HG03432 (cell line): ENCODE data around the gene IRF5.
"Not testable (repeated sequence)": the region's sequence is repeated elsewhere in the genome, so short reads cannot be mapped to it uniquely, and the experiment has no call there.

Source experiments
- ATAC-seq: cut with Tn5 transposase; IDR thresholded peaks from one replicate; pipeline ENCODE4 v1.9.1; 2021; ENCODE audit warnings: mild to moderate bottlenecking, moderate library complexity; ENCODE audit not compliant: unreplicated experiment

The IRF5 gene

DNA sequence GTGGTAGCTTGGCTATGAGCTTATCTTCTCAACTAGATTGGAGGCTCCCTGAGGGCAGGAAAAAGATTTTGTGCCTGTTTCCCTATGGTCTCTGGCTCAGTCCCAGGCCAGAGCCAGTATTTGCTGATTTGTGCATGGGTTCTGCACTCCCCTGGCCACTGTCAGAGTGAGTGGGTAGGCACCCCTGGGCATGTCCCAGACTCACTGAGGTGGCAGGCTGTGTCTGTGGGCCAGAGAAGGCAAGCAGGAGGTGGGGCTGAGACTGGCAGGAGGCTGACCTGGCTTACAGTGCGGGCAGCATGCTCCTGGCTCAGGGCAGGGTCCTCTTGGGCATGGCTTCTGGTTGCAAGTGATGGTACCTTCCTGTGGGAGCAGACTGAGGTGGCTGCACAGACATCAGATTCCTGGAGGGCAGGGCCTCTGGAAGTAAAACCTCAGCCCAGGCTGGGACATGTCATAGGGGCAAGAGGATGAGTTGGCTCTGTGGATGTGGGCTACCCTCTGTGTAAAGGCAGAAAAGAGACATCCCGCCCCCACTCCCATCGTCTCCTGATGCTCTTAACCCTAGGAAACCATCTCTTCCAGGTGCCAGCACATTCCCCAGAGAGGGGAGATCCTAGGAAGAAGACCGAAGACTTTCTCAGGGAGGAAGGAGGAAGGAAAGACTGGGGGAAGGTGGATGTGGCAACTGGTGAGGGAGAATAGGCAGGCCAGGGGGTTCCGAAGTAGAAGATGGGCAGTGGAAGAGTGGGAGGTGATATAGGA is 31.5 kb upstream of the IRF5 start:
- ATAC-seq: no peak

DNA sequence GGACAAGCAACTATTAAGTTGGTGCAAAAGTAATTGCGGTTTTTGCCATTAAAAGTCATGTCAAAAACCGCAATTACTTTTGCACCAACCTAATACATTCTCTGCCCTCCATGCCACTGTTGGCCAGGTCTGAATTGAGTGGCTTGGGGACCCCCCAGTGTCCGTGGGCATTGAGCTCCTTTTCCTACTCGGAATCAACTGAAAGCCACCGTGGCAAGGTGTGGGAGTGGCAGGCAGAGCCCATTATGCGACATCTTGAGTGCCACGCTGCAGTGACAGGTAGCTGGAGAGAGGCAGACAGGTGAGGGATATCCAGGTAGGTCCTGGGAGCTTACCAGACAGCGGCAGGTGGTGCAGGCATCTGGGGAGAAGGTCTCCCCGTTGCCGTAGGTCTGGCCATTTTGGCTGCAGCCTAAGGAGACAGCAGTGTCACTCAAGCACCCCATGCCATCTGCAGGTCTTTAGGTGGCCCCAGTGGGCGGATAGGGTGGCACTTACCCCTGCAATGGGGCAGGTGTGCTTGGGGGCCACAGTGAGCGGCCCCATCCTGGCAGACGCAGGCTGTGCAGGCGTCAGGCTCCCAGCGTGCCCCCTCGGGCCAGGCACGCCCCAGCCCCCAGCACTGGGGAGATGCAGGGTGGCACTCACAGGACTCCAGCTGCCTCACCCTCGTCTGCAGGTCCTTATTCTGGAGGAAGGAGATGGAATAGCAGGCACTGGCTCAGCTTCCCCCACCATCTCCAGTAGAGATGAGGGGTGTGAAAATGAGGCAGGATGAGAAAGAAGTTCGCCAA is 30.8 kb upstream of the IRF5 start:
- no peak for ATAC-seq

DNA sequence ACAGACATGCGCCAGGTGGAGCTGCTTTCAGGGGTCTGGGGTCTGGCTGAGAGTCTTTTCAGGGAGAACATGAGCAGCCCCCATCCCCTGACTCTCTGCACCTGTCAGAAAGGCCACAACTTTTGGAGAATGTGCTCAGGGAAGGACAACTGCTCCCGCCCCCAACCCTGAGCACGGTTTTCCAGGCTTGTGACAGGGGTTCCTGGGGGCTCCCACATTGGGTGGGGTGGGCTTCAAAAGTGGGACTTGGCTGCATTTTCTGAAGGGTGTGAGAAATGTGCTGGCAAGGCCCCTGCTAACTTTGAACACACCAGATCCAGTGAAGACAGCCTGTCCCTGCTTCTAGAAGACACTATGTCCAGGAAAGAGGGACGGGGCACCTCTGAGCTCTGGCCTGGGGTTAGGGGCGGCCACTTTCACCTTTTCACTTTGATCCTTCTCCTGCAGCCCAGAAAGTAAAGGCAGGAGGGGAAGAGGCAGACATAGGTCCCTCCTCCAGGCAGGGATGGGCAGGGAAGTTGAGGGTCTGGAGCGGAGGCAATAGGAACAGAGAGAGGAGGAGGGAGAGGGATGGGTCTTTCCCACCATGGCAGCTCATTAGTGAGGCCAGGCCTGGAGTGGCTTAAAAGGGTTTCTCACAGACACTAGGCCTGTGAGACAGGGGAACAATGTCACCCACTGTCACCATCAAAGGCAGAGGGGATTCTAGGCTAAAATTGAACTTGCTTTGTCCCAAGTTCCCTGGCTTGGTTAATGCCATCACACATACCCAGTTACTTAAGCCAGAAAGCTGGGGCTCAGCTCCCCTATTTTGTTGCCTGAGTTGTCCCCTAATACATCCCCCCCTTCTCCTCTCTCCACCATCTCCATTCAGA is 28.7 kb upstream of the IRF5 start:
- ATAC-seq: no peak

DNA sequence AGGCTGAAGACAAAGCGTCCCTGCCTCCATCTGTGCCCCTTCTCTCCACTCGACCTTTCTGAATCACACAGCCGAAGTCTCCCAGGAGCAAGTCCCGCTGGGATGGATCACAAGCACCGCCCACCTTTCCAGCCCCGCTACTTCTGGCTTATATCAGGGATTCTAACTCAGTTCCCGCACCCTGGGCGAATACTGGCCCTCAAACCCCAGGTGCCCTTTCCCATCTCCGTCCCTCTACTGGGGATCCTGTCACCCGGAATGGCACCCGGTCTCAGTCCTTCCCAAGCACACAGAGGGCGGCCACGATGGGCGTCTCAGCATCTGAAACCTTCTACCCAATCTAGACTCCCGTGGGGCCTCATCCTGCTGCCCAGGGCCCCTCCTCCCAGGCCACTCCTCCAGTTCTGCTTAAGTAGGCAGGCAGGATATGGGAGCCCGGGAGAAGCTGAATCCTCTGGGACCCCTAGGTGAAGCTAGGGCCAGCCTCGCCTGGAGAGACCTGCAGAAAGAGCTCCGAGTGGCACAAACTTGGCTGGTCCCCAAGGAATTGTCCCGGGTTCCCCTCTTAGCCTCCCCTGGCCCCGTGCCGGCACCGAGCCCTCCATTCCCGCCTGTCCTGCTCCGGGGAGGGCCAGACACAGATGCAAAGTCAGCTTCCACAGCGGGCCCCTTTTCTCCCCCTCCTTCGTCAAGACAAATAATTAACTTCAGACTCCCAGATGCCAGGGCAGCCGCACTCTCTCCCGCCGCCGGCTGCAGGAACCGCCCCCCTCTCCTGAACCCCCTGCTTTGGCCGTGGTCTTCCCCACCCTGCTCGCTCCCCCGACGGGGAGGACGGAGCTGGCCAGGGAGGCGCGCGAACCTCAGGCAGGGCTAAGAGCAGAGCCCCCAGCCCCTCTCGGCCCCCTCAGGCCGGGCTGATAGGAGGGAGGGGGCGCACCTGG is 27.8 kb upstream of the IRF5 start:
- ATAC-seq: no peak

GRCh38 chr7:128910569-128910945 is 27.2 kb upstream of the IRF5 start, which contains the start of gene KCP:
TSS of gene KCP (minus strand) at chr7:128910709. CDS start at chr7:128910676, 33 bp downstream.
- no peak for ATAC-seq

GRCh38 chr7:128911423-128912031 is 26.2 kb upstream of the IRF5 start:
- no peak for ATAC-seq

- ATAC-seq: no peak
Observed at GRCh38 chr7:128912281-128912680, 25.4 kb upstream of the IRF5 start.

GRCh38 chr7:128912709-128913495 is 24.8 kb upstream of the IRF5 start:
- ATAC-seq: not testable (repeated sequence)

GRCh38 chr7:128913870-128914565 is 23.7 kb upstream of the IRF5 start:
- no peak for ATAC-seq

DNA sequence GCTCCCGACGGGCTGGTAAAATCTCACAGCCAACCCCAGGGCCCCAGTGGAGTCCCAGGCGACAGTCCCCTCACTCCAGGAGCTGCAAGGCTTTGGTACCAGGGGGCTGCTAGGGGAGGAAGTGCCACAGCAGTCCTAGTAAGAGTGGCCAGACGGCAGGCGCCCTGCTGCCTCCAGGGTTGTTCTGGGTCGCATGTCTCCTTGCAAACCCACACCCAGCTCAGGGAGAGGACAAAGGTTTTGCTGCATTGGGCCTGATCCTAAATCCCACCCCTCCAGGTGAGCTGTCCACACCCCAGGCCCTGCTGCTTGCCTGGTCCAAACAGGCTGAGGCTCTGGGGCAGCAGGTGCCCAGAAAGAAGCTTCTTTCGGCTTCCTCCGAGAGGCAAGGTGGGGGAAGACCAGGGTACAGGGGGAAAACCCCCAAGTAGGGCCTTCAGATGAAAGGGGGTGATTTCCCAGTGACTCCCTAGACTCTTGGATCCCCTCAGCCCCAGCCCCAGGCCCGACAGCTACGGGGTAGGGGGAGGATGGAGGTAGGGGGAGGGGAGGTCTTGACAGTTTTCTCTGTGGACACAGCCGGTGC is 23.1 kb upstream of the IRF5 start:
- ATAC-seq: peak; percentile 57

- ATAC-seq: peak; percentile 14
Observed at GRCh38 chr7:128915271-128915819, 22.4 kb upstream of the IRF5 start.

- no peak for ATAC-seq
Observed at GRCh38 chr7:128915841-128916642, 21.7 kb upstream of the IRF5 start.

- no peak for ATAC-seq
Observed at GRCh38 chr7:128916643-128916915, 21.1 kb upstream of the IRF5 start.

GRCh38 chr7:128917122-128917521 is 20.6 kb upstream of the IRF5 start:
- no peak for ATAC-seq

- ATAC-seq: no peak
Observed at GRCh38 chr7:128918016-128918665, 19.6 kb upstream of the IRF5 start.

- ATAC-seq: no peak
Observed at GRCh38 chr7:128919241-128919640, 18.5 kb upstream of the IRF5 start.
